ENCODE measurements around the gene SLC26A1. TPM values are rescaled to one million over a fixed set of nuclear protein-coding genes. Genes with fewer than 3 reads are reported as not detected.

Gene SLC26A1
- total and polyA plus RNA-seq, 2 donors (not counting 3 experiments of a cell fraction or from before 2014, with no cell fraction given) = 0.10 TPM; not detected in 1

DNA sequence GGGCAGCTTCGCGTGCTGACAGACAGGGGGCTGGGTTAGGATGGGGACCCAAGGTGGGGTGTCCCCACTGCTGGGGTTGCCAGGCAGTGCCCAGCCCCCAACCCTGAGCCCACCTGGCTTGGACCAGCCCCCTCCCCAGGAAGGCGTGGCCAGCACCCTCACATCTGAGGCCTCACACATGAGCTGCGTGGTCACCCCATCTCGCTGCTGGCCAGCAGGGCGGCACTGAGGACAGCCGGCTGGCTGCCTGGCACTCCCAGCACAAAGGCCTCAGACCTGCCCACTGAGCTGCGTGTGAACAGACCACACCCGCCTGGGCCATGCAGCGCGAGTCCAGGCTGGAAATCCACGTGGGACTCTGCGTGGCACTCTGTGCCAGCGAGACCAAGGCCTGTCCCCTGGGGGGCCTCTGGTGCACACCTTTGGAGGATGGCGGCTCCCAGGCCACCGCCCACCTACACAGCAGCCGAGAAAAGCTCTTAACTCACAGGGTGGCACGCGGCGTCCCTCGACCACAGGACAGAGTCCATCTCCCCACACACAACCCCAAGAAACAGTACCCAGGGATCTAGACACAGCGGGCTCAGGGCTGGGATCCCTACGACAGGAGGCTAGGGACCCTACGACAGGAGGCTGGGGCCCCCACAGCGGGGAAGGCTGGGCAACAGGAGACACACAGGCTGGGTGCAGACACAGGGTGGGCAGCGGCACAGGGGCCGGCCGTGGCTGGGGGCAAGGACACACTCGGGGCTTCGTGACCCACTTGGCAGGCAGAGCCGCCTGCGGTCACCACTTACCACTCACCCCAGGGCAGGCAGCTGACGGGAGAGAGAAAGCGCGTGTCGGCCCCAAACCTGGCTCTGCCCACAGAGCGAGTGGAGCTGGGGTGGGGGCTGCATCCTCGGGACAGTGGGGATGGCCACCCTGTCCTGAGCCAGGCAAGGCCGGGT, 29.7 kb downstream of the SLC26A1 start:
- intact Hi-C loops (cut with micrococcal nuclease) = no loop called here
- no peaks in the 10 kb centered on the region for H4K20me1 ChIP-seq (replicated peaks; ENCODE audit: control insufficient read depth, extremely low read depth, insufficient read depth, low read length)
- H3K4me3 ChIP-seq (replicated peaks in 1 of 3; ENCODE audit: insufficient read depth in 1 of 3, low read depth in 1 of 3, low read length in 3 of 3) = no peak overlapping the region
- dilution Hi-C loops (cut with MboI; ENCODE audit: extremely low pct_ligation_motif_present, low sequenced_read_pairs) = no loop called here
- H3K9ac ChIP-seq (replicated peaks; ENCODE audit: extremely low read depth, insufficient read depth, low read length) = no peak overlapping the region
- H3K4me1 ChIP-seq (ENCODE audit: control insufficient read depth, extremely low read depth, insufficient read depth, low read length) = no peaks in the 10 kb centered on the region
- H3K4me2 ChIP-seq (ENCODE audit: insufficient read depth, low read length) = no peak overlapping the region
- DNase-seq (ENCODE audit: low read depth, low spot score) = no peak
- no peak overlapping the region for H2AFZ ChIP-seq (ENCODE audit: low read depth, low read length)
- H3K79me2 ChIP-seq (ENCODE audit: control insufficient read depth, insufficient read depth, low read length) = no peaks in the 10 kb centered on the region
- no peak for FAIRE-seq
- H3K9me3 ChIP-seq (replicated peaks; ENCODE audit: control insufficient read depth, insufficient read depth, low read length) = no peaks in the 10 kb centered on the region
- ChIA-PET CTCF (no interaction called here), POLR2A (no interaction called here)
- no peaks in the 10 kb centered on the region for H3K9me1 ChIP-seq (replicated peaks; ENCODE audit: control insufficient read depth, extremely low read depth, insufficient read depth, low read length)
- H3K27ac ChIP-seq (ENCODE audit: insufficient read depth, low read depth, low read length) = no peak overlapping the region
- TF ChIP-seq, protein P1, sequence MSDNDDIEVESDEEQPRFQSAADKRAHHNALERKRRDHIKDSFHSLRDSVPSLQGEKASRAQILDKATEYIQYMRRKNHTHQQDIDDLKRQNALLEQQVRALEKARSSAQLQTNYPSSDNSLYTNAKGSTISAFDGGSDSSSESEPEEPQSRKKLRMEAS (IDR thresholded peaks at IDR 0.05; ENCODE audit: insufficient read depth, insufficient read length) = no peak
- TF ChIP-seq GATA2 (IDR thresholded peaks at IDR 0.05; ENCODE audit: insufficient read depth, insufficient read length, low read depth, low read length) = no peak
- no TSS peak for BruUV-seq (replicated peaks)
- no peaks in the 10 kb centered on the region for H3K27me3 ChIP-seq (ENCODE audit: control insufficient read depth in 2 of 2, insufficient read depth in 2 of 2, low read length in 2 of 2)
- peaks cover 0 to 30% of the 10 kb centered on the region in 2 experiments for H3K36me3 ChIP-seq (ENCODE audit: control insufficient read depth in 2 of 2, extremely low read depth in 1 of 2, insufficient read depth in 2 of 2, low read length in 2 of 2)

DNA sequence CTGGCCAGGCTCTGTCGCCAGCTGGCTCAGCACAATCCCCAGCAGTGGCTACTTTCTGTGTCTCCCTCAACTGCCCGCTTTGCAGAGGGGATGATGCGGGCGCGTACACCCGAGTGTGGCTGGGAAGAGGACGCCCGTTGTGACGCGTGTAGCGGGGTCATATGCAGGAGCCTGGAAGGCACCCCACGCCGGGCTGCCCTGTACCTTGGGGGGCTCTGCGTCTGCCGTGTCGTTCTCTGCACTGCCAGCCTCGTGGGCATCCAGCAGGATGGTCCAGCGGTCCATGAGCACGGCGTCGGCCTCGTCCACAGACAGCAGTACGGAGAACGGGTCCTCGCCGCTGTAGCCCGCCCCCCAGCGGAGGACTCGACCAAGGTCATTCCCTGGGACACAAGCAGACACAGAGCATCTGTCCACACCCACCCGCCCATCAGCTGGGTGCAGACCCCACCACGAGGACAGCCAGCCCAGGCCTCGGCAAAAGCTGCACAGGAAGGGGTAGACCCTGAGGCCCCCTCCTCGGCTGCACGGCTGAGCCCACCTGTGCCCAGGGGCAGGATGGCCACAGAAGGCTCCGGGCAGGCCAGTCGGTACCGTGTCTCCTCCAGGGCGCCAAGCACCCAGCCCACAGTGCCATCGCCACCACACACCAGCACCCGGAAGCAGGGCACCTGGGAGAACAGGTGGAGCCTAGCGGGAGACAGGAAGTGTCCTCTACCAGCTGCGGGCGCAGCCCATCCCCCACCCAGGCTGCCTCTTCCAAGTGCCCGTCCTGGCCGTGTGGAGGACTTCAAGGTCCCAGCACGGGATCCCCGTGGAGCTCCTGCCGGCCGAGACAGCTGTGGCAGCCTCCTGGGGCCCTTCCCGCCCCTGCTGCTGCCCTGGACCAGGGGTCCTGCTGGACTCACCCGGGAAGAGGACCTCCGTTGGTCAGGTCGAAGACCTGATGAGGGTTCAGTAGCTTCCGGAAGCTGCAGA, 30.7 kb downstream of the SLC26A1 start:
- intact Hi-C loops (cut with micrococcal nuclease) = no loop called here
- TF ChIP-seq POLR2A (IDR thresholded peaks at IDR 0.05; ENCODE audit: low read depth, low read length) (no peak), FOS (IDR thresholded peaks at IDR 0.05; ENCODE audit: borderline replicate concordance, insufficient read depth, low read length) (no peak), JUN (IDR thresholded peaks at IDR 0.05; ENCODE audit: borderline replicate concordance, insufficient read depth, insufficient read length, low read depth) (no peak), GATA2 (IDR thresholded peaks at IDR 0.05; ENCODE audit: insufficient read depth, insufficient read length, low read depth, low read length) (no peak), POLR2AphosphoS5 (IDR thresholded peaks at IDR 0.05; ENCODE audit: insufficient read depth, low read depth, low read length) (no peak), MYC (IDR thresholded peaks at IDR 0.05; ENCODE audit: low read depth, low read length) (no peak), EZH2 (IDR thresholded peaks at IDR 0.05; ENCODE audit: borderline replicate concordance, low read depth, low read length, severe bottlenecking) (no peak)
- TF ChIP-seq, protein P2, sequence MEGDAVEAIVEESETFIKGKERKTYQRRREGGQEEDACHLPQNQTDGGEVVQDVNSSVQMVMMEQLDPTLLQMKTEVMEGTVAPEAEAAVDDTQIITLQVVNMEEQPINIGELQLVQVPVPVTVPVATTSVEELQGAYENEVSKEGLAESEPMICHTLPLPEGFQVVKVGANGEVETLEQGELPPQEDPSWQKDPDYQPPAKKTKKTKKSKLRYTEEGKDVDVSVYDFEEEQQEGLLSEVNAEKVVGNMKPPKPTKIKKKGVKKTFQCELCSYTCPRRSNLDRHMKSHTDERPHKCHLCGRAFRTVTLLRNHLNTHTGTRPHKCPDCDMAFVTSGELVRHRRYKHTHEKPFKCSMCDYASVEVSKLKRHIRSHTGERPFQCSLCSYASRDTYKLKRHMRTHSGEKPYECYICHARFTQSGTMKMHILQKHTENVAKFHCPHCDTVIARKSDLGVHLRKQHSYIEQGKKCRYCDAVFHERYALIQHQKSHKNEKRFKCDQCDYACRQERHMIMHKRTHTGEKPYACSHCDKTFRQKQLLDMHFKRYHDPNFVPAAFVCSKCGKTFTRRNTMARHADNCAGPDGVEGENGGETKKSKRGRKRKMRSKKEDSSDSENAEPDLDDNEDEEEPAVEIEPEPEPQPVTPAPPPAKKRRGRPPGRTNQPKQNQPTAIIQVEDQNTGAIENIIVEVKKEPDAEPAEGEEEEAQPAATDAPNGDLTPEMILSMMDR (IDR thresholded peaks at IDR 0.05; ENCODE audit: extremely low read depth in 1 of 2, insufficient read depth in 1 of 2, low read depth in 1 of 2, low read length in 2 of 2) = no peak
- TF ChIP-seq, protein P1 (IDR thresholded peaks at IDR 0.05; ENCODE audit: insufficient read depth, insufficient read length) = no peak
- no TSS peak for BruUV-seq (replicated peaks)
- Histone ChIP-seq H3K36me3 (ENCODE audit: control insufficient read depth in 2 of 2, extremely low read depth in 1 of 2, insufficient read depth in 2 of 2, low read length in 2 of 2) (peaks cover 0 to 32% of the 10 kb centered on the region in 2 experiments), H2AFZ (ENCODE audit: low read depth, low read length) (no peak overlapping the region), H3K9me1 (replicated peaks; ENCODE audit: control insufficient read depth, extremely low read depth, insufficient read depth, low read length) (no peaks in the 10 kb centered on the region), H3K4me3 (replicated peaks in 1 of 3; ENCODE audit: insufficient read depth in 1 of 3, low read depth in 1 of 3, low read length in 3 of 3) (no peak overlapping the region), H3K9ac (replicated peaks; ENCODE audit: extremely low read depth, insufficient read depth, low read length) (no peak overlapping the region), H3K4me1 (ENCODE audit: control insufficient read depth, extremely low read depth, insufficient read depth, low read length) (no peaks in the 10 kb centered on the region), H3K9me3 (replicated peaks; ENCODE audit: control insufficient read depth, insufficient read depth, low read length) (no peaks in the 10 kb centered on the region), H3K4me2 (ENCODE audit: insufficient read depth, low read length) (no peak overlapping the region), H3K79me2 (ENCODE audit: control insufficient read depth, insufficient read depth, low read length) (no peaks in the 10 kb centered on the region), H3K27me3 (ENCODE audit: control insufficient read depth in 2 of 2, insufficient read depth in 2 of 2, low read length in 2 of 2) (no peaks in the 10 kb centered on the region), H3K27ac (ENCODE audit: insufficient read depth, low read depth, low read length) (no peak overlapping the region), H4K20me1 (replicated peaks; ENCODE audit: control insufficient read depth, extremely low read depth, insufficient read depth, low read length) (no peaks in the 10 kb centered on the region)
- ChIA-PET POLR2A (no interaction called here), CTCF (no interaction called here)
- dilution Hi-C loops (cut with MboI; ENCODE audit: extremely low pct_ligation_motif_present, low sequenced_read_pairs) = no loop called here
- FAIRE-seq = no peak
- no peak for DNase-seq (ENCODE audit: low read depth, low spot score)

Data from endothelial cell of umbilical vein (primary cell).